WTC11 (cell line): ENCODE results near the gene PNMA6E. TPM values are rescaled to one million over a fixed set of nuclear protein-coding genes. Genes with fewer than 3 reads are reported as not detected.

Source experiments
- ATAC-seq: fragments of 200-7000 bp; cut with Tn5 transposase; 2 replicates; pipeline ENCODE4 v1.10.0; 2021; ENCODE audit warnings: mild to moderate bottlenecking, moderate library complexity
- CTCF ChIA-PET: fragments of 300-600 bp; sonication (Branson Sonifier 250); formaldehyde crosslinking; loops from one replicate; lab custom pipeline; 2021; ENCODE audit warnings: antibody characterized with exemption; lab: Charles Lee
- POLR2A ChIA-PET: fragments of 350-600 bp; sonication (Branson Sonifier 250); formaldehyde crosslinking; loops from one replicate; lab custom pipeline; 2021; ENCODE audit warnings: antibody characterized with exemption; lab: Charles Lee
- DNase-seq: peaks from one replicate; pipeline ENCODE4 v3.0.0; 2021; ENCODE audit warnings: low spot score
- H3K27ac Mint-ChIP-seq: 2 replicates; pipeline ENCODE4 v1.8.0; 2021; ENCODE audit warnings: mixed read lengths
- H3K27me3 Mint-ChIP-seq: 2 replicates; pipeline ENCODE4 v1.8.0; 2021; ENCODE audit warnings: low read depth, mild to moderate bottlenecking, moderate library complexity, mixed read lengths
- H3K36me3 Mint-ChIP-seq: 2 replicates; pipeline ENCODE4 v1.8.0; 2021; ENCODE audit warnings: mixed read lengths
- H3K4me1 Mint-ChIP-seq: 2 replicates; pipeline ENCODE4 v1.8.0; 2022; ENCODE audit warnings: mixed read lengths
- H3K4me3 Mint-ChIP-seq: 2 replicates; pipeline ENCODE4 v1.8.0; 2021; ENCODE audit warnings: mild to moderate bottlenecking, moderate library complexity, mixed read lengths
- H3K9me3 Mint-ChIP-seq: 2 replicates; pipeline ENCODE4 v1.8.0; 2021; ENCODE audit warnings: mixed read lengths
- ATF6 ChIP-seq: sonication (generic); formaldehyde crosslinking; IDR thresholded peaks from 2 replicates; pipeline ENCODE4 v1.8.1; 2023; ENCODE audit warnings: mild to moderate bottlenecking, missing genetic modification reagents
- CDX4 ChIP-seq: fragments of 250-450 bp; sonication (Bioruptor Pico); IDR thresholded peaks from 2 replicates; pipeline ENCODE4 v1.9.0; 2021; ENCODE audit warnings: moderate library complexity, mild to moderate bottlenecking, inconsistent platforms, borderline replicate concordance
- EMX1 ChIP-seq: fragments of 250-450 bp; sonication (Bioruptor Pico); IDR thresholded peaks from 2 replicates; pipeline ENCODE4 v1.8.0; 2021; ENCODE audit warnings: mild to moderate bottlenecking
- FOXJ3 ChIP-seq: sonication (generic); formaldehyde crosslinking; IDR thresholded peaks from 2 replicates; pipeline ENCODE4 v1.9.0; 2021; ENCODE audit warnings: missing genetic modification reagents, mild to moderate bottlenecking, borderline replicate concordance
- FOXK1 ChIP-seq: sonication (generic); formaldehyde crosslinking; IDR thresholded peaks from 2 replicates; pipeline ENCODE4 v1.8.0; 2022; ENCODE audit warnings: mild to moderate bottlenecking, moderate library complexity, missing genetic modification reagents
- GRHL2 ChIP-seq: fragments of 250-450 bp; sonication (Bioruptor Pico); IDR thresholded peaks from 2 replicates; pipeline ENCODE4 v1.8.0; 2022; ENCODE audit warnings: mild to moderate bottlenecking, moderate library complexity; ENCODE audit not compliant: insufficient replicate concordance, severe bottlenecking
- MYBL2 ChIP-seq: sonication (generic); formaldehyde crosslinking; IDR thresholded peaks from 2 replicates; pipeline ENCODE4 v1.8.1; 2023; ENCODE audit warnings: mild to moderate bottlenecking, moderate library complexity, missing genetic modification reagents
- NR1H2 ChIP-seq: sonication (generic); formaldehyde crosslinking; IDR thresholded peaks from 2 replicates; pipeline ENCODE4 v1.9.0; 2021; ENCODE audit warnings: mild to moderate bottlenecking, moderate library complexity, missing genetic modification reagents
- SOX15 ChIP-seq: fragments of 250-450 bp; sonication (Bioruptor Pico); IDR thresholded peaks from 2 replicates; pipeline ENCODE4 v1.9.0; 2021; ENCODE audit warnings: mild to moderate bottlenecking
- ZMAT4 ChIP-seq: fragments of 250-450 bp; sonication (Bioruptor Pico); IDR thresholded peaks from 2 replicates; pipeline ENCODE4 v1.9.0; 2021; ENCODE audit warnings: mild to moderate bottlenecking
- ZNF121 ChIP-seq: sonication (generic); formaldehyde crosslinking; IDR thresholded peaks from 2 replicates; pipeline ENCODE4 v1.8.0; 2023; ENCODE audit warnings: missing genetic modification reagents
- ZNF512 ChIP-seq: sonication (generic); formaldehyde crosslinking; IDR thresholded peaks from 2 replicates; pipeline ENCODE4 v1.8.1; 2022; ENCODE audit warnings: missing genetic modification reagents, borderline replicate concordance
- total RNA-seq: library from RNA; stranded (reverse); gene quantifications from 3 replicates; pipeline ENCODE4 v1.2.3, GENCODE V29; 2021
- TF ChIP-seq, protein P1 (sequence below): sonication (generic); formaldehyde crosslinking; IDR thresholded peaks from 2 replicates; pipeline ENCODE4 v1.8.1; 2023; ENCODE audit warnings: mild to moderate bottlenecking, missing genetic modification reagents, moderate library complexity
- TF ChIP-seq, protein P2 (sequence below): sonication (generic); formaldehyde crosslinking; IDR thresholded peaks from 2 replicates; pipeline ENCODE4 v1.8.0; 2022; ENCODE audit warnings: mild to moderate bottlenecking, missing genetic modification reagents
- TF ChIP-seq, protein P3 (sequence below): sonication (generic); formaldehyde crosslinking; IDR thresholded peaks from 2 replicates; pipeline ENCODE4 v1.8.1; 2022; ENCODE audit warnings: mild to moderate bottlenecking, missing genetic modification reagents, moderate library complexity, borderline replicate concordance
- TF ChIP-seq, protein P4 (sequence below): sonication (generic); formaldehyde crosslinking; IDR thresholded peaks from 2 replicates; pipeline ENCODE4 v1.8.1; 2022; ENCODE audit warnings: mild to moderate bottlenecking, moderate library complexity, missing genetic modification reagents

The PNMA6E gene
- total RNA-seq, 1 experiment from 2014 or later = not detected

GRCh38 chrX:153446636-153446936, 45.4 kb upstream of the PNMA6E start (continued):
- TF ChIP-seq, protein P1, sequence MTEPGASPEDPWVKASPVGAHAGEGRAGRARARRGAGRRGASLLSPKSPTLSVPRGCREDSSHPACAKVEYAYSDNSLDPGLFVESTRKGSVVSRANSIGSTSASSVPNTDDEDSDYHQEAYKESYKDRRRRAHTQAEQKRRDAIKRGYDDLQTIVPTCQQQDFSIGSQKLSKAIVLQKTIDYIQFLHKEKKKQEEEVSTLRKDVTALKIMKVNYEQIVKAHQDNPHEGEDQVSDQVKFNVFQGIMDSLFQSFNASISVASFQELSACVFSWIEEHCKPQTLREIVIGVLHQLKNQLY (CRISPR knock-in tag) = no peak
- TF ChIP-seq, protein P2, sequence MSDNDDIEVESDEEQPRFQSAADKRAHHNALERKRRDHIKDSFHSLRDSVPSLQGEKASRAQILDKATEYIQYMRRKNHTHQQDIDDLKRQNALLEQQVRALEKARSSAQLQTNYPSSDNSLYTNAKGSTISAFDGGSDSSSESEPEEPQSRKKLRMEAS (CRISPR knock-in tag) = no peak
- TF ChIP-seq, protein P3, sequence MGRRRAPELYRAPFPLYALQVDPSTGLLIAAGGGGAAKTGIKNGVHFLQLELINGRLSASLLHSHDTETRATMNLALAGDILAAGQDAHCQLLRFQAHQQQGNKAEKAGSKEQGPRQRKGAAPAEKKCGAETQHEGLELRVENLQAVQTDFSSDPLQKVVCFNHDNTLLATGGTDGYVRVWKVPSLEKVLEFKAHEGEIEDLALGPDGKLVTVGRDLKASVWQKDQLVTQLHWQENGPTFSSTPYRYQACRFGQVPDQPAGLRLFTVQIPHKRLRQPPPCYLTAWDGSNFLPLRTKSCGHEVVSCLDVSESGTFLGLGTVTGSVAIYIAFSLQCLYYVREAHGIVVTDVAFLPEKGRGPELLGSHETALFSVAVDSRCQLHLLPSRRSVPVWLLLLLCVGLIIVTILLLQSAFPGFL (CRISPR knock-in tag) = no peak
- no peak for TF ChIP-seq SOX15 (CRISPR knock-in tag)

GRCh38 chrX:153445856-153446635, 44.9 kb upstream of the PNMA6E start, which contains the start of gene TREX2:
Gene TREX2, minus strand, starts transcription at chrX:153446056. Its CDS starts 626 bp downstream, at chrX:153445430.
- no peaks in the 10 kb centered on the region for H3K4me1 Mint-ChIP-seq
- peaks cover 1% of the 10 kb centered on the region; the same call in 1 of the 2 replicates for H3K36me3 Mint-ChIP-seq
- CTCF ChIA-PET = interaction anchor here (1.3 to 1.7 kb wide), 2 partner anchors 15 to 24 kb away, joined by 4 to 7 read pairs; partner anchors contain the start of gene HAUS7
- no peak within 1 kb of the TSS for H3K4me3 Mint-ChIP-seq
- H3K27me3 Mint-ChIP-seq = no peaks in the 10 kb centered on the region
- no peak within 1 kb of the TSS for H3K27ac Mint-ChIP-seq
- TF ChIP-seq GRHL2 (CRISPR knock-in tag) (no peak), EMX1 (CRISPR knock-in tag) (no peak), ATF6 (CRISPR knock-in tag) (no peak), NR1H2 (CRISPR knock-in tag) (no peak)
- no peak for DNase-seq
- POLR2A ChIA-PET = no interaction called here
- ATAC-seq = no peak
- no peaks in the 10 kb centered on the region for H3K9me3 Mint-ChIP-seq

DNA sequence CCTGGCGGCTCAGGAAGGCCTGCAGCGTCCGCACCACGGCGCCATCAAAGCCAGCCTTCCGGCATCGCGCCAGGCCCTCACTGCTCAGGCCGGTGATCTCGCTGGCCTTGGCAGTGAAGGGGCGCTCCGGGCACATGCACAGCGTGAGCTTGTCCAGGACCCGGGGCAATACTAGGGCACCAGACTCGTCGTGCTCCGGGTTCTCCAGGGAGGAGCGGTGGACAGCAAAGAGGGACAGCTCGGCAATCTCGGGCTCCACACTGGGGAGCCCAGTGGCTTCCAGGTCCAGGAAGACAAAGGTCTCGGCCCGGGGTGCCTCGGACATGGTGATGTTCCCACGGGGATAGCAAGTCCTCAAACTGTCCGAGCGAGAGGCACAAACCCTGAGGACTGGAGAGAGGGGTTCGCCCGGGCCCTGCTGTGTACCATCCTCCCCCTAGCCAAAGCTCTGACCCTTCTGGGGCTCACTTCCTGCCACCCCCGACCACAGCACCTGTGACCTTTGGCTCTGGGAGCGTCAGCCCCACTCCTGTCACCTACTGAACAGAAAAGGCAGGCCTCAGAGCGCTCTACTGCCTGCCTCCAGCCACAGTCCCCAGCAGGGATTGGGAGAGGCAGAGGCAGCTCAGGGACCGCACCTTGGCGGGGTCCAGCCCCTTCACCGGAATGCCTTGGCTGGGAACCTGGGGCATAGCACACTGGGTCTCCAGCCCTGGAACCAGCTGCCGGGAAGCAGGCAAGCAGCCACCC, 44.1 kb upstream of the PNMA6E start:
- POLR2A ChIA-PET = no interaction called here
- Mint-ChIP-seq H3K36me3 (no peaks in the 10 kb centered on the region), H3K27ac (no peak overlapping the region), H3K27me3 (no peaks in the 10 kb centered on the region; the same call in 1 of the 2 replicates), H3K4me1 (no peaks in the 10 kb centered on the region), H3K4me3 (no peak overlapping the region), H3K9me3 (no peaks in the 10 kb centered on the region)
- DNase-seq (no peak), ATAC-seq (no peak)
- TF ChIP-seq FOXK1 (CRISPR knock-in tag) = no peak
- TF ChIP-seq, protein P4, sequence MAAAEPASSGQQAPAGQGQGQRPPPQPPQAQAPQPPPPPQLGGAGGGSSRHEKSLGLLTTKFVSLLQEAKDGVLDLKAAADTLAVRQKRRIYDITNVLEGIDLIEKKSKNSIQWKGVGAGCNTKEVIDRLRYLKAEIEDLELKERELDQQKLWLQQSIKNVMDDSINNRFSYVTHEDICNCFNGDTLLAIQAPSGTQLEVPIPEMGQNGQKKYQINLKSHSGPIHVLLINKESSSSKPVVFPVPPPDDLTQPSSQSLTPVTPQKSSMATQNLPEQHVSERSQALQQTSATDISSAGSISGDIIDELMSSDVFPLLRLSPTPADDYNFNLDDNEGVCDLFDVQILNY (CRISPR knock-in tag) = no peak
- no peak for TF ChIP-seq FOXJ3
- CTCF ChIA-PET = interaction anchor here (1.3 to 1.7 kb wide), 2 partner anchors 16 to 25 kb away, joined by 4 to 7 read pairs; partner anchors contain the start of gene HAUS7

DNA sequence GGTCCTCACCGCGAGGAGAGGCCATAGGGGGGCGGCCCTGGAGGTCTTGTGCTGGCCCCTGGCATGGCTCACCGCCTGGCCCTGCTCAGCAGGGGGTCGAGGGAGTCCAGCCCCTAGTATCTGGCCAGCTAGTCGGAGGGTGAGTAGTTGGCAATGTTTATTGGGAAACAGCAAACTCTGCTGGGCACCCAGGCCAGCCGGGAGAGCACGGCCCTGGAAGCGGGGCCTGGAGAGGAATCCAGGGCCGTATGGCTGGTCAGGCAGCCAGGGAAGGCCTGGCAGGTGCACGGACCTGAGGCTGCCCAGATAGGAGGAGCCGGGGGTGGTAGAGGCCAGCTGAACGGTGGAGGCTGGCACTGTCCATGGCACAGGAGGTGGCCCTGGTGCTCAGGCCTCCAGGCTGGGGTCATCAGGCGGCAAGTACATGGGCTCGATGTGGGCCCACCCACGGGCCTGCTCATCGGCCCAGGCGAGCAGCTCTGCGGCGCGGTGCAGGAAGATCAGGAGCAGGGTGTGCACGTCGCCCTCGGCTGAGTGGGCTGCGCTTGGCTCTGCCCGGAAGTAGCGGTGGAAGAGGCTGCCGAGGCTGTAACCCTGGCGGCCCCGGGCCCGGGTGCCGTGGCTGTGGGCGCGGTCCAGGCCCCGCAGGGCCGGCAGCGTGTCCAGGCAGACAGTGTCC, 43.3 kb upstream of the PNMA6E start:
- Mint-ChIP-seq H3K9me3 (peaks cover 4% of the 10 kb centered on the region), H3K27me3 (no peaks in the 10 kb centered on the region; the same call in 1 of the 2 replicates), H3K4me1 (no peaks in the 10 kb centered on the region), H3K27ac (no peak overlapping the region), H3K4me3 (no peak overlapping the region), H3K36me3 (no peaks in the 10 kb centered on the region)
- POLR2A ChIA-PET = no interaction called here
- CTCF ChIA-PET = interaction anchor here (1.7 kb wide), 1 partner anchor 16 kb away, joined by 7 read pairs; no protein-coding TSS in a partner anchor
- no peak for ATAC-seq
- DNase-seq = no peak
- TF ChIP-seq ZNF512 (no peak), ZMAT4 (CRISPR knock-in tag) (no peak), CDX4 (CRISPR knock-in tag) (no peak), MYBL2 (no peak), ZNF121 (CRISPR knock-in tag) (no peak)
